Liver (tissue), 9 donors: ENCODE measurements around the gene GALNT17. TPM values are rescaled to one million over a fixed set of nuclear protein-coding genes. Genes with fewer than 3 reads are reported as not detected.

ENCODE experiments used
- DNase-seq: peaks from one replicate; pipeline ENCODE4 v3.0.0-alpha.2; 2017; ENCODE audit warnings: low spot score
- H3K27ac ChIP-seq, 2 donors: one replicate each; pipeline ENCODE4 v1.7.0; 2013; ENCODE audit warnings: inconsistent platforms in 2 of 2, low read length in 2 of 2, control low read depth in 1 of 2, low read depth in 1 of 2, mild to moderate bottlenecking in 1 of 2
- H3K27me3 ChIP-seq, 4 donors: one replicate each; pipeline versions ENCODE4 v1.6.1 to v1.7.0; 2013; ENCODE audit warnings: low read length in 3 of 4, inconsistent platforms in 1 of 4, mild to moderate bottlenecking in 1 of 4, moderate library complexity in 1 of 4; ENCODE audit not compliant: control insufficient read depth in 4 of 4, insufficient read depth in 4 of 4
- H3K36me3 ChIP-seq, 4 donors: one replicate each; pipeline versions ENCODE4 v1.6.1 to v1.7.0; 2013; ENCODE audit warnings: low read length in 3 of 4, mild to moderate bottlenecking in 3 of 4, low read depth in 1 of 4, moderate library complexity in 1 of 4; ENCODE audit not compliant: control insufficient read depth in 4 of 4, insufficient read depth in 3 of 4
- H3K4me1 ChIP-seq, 4 donors: one replicate each; pipeline versions ENCODE4 v1.6.1 to v1.7.0; 2013; ENCODE audit warnings: low read length in 3 of 4, mild to moderate bottlenecking in 3 of 4, moderate library complexity in 1 of 4; ENCODE audit not compliant: control insufficient read depth in 4 of 4, insufficient read depth in 4 of 4
- H3K4me3 ChIP-seq, 3 donors: one replicate each; pipeline versions ENCODE4 v1.6.1 to v1.7.0; 2013; ENCODE audit warnings: low read length in 3 of 3, control low read depth in 1 of 3, low read depth in 1 of 3, mild to moderate bottlenecking in 1 of 3
- H3K9ac ChIP-seq, 2 donors: one replicate each; pipeline ENCODE4 v1.7.0; 2013; ENCODE audit warnings: low read length in 2 of 2, mild to moderate bottlenecking in 2 of 2, moderate library complexity in 2 of 2, control low read depth in 1 of 2, low read depth in 1 of 2
- H3K9me3 ChIP-seq, 4 donors: one replicate each; pipeline versions ENCODE4 v1.6.1 to v1.7.0; 2013; ENCODE audit warnings: low read length in 3 of 4; ENCODE audit not compliant: control insufficient read depth in 4 of 4
- EGR1 ChIP-seq, 2 donors: IDR thresholded peaks; 2 replicates each; pipeline ENCODE4 v1.6.1; 2016 to 2018; ENCODE audit warnings: antibody characterized with exemption in 2 of 2, low read depth in 2 of 2
- FOXA1 ChIP-seq: IDR thresholded peaks from 2 replicates; pipeline ENCODE4 v1.6.1; 2016; ENCODE audit warnings: antibody characterized with exemption
- FOXA2 ChIP-seq: IDR thresholded peaks from 2 replicates; pipeline ENCODE4 v1.6.1; 2016; ENCODE audit warnings: antibody characterized with exemption
- HNF4A ChIP-seq, 2 donors: conservative IDR thresholded peaks; 2 replicates each; pipeline ENCODE4 v1.6.1; 2016; ENCODE audit warnings: antibody characterized with exemption in 2 of 2, mild to moderate bottlenecking in 2 of 2
- HNF4G ChIP-seq: IDR thresholded peaks from 2 replicates; pipeline ENCODE4 v1.6.1; 2016; ENCODE audit warnings: antibody characterized with exemption
- NR2F2 ChIP-seq: IDR thresholded peaks from 2 replicates; pipeline ENCODE4 v1.6.1; 2016; ENCODE audit warnings: antibody characterized with exemption
- RAD21 ChIP-seq, 2 donors: IDR thresholded peaks; 2 replicates each; pipeline ENCODE4 v1.6.1; 2016; ENCODE audit warnings: antibody characterized with exemption in 2 of 2, mild to moderate bottlenecking in 2 of 2
- RXRA ChIP-seq, 2 donors: IDR thresholded peaks; 2 replicates each; pipeline ENCODE4 v1.6.1; 2017 to 2018; ENCODE audit warnings: antibody characterized with exemption in 2 of 2, mild to moderate bottlenecking in 1 of 2
- SP1 ChIP-seq: IDR thresholded peaks from 2 replicates; pipeline ENCODE4 v1.6.1; 2018; ENCODE audit warnings: antibody characterized with exemption, mild to moderate bottlenecking
- YY1 ChIP-seq: IDR thresholded peaks from 2 replicates; pipeline ENCODE4 v1.6.1; 2016; ENCODE audit warnings: antibody characterized with exemption, mild to moderate bottlenecking
- WGBS: extraction: QIAGEN DNeasy Blood & Tissue Kit; methylation state at CpG from one replicate; pipeline ENCODE4 v1.1.7; 2013; 5-methylcytosine and 5-hydroxymethylcytosine counted together
- polyA plus RNA-seq, 2 donors: library from polyadenylated mRNA; stranded (reverse) in 1 of 2; unstranded in 1 of 2; fragments of 200-250 nt in 1 of 2; fragments of >200 nt in 1 of 2; fragmentation: Nextera tagmentation in 1 of 2; extraction: Ambion mirVana in 1 of 2; gene quantifications; one replicate each; pipeline versions ENCODE4 v1.2.1 to v1.2.3, GENCODE V29; 2013 to 2015
- total RNA-seq, 2 donors: library from RNA; depleted of rRNA; stranded (reverse); fragments of >200 nt; gene quantifications; one replicate each; pipeline ENCODE4 v1.2.3, GENCODE V29; 2014
- TF ChIP-seq, protein P1 (sequence below): IDR thresholded peaks from 2 replicates; pipeline ENCODE4 v1.6.1; 2016; ENCODE audit warnings: antibody characterized with exemption
- TF ChIP-seq, protein P2 (sequence below): IDR thresholded peaks from 2 replicates; pipeline ENCODE4 v1.6.1; 2016; ENCODE audit warnings: antibody characterized with exemption
- TF ChIP-seq, protein P3 (sequence below): IDR thresholded peaks from 2 replicates; pipeline ENCODE4 v1.6.1; 2016; ENCODE audit warnings: antibody characterized with exemption
- TF ChIP-seq, protein P4 (sequence below): IDR thresholded peaks from 2 replicates; pipeline ENCODE4 v1.6.1; 2016; ENCODE audit warnings: antibody characterized with exemption, mild to moderate bottlenecking
- TF ChIP-seq, protein P5 (sequence below): fragments of 150-350 bp; IDR thresholded peaks from 2 replicates; pipeline ENCODE4 v1.5.1; 2017; ENCODE audit warnings: improper control_type of control experiment, low read depth, low read length; ENCODE audit not compliant: missing input control
- donor health status: healthy.
- donor health status: healthy.
- donor health status: healthy.
- donor health status: healthy.
- donor health status: healthy.

Gene GALNT17
- total and polyA plus RNA-seq, 4 donors = 0.10 to 0.42 (median 0.37) TPM; not detected in 1

DNA sequence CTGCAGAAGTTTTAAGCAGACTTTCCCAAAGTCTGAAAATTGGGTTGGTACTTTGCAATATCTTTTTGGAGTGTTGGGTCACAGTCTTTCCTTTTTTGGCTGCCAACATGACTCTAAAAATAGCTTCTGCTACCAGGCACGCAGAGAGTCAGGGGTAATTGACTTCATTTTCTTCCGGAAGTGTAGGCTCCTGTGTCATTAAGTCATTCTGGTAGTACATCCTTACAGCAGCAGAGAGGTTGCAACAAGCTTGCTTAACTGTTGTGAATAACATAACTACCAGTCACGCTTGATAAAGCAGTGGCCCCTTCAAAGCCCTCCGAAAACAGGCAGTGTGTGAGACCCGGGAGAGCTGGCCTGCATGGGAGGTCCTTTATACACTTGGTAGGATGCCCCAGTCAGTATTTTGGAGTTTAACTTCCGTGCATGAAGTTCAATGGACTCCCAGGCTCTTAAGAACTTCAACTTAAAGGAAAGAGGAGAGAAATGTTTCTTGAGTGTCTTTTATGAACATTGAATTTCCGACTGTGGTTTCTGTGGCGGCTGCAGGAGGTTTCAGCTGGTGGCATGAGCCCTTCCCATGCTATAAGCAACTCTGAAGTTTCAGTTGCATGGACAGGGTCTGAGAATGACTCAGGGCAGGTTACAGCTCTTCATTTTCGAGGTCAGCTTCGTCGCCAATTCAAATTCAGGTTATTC, 310.7 kb downstream of the GALNT17 start:
- no peaks in the 10 kb centered on the region for H3K4me1 ChIP-seq

DNA sequence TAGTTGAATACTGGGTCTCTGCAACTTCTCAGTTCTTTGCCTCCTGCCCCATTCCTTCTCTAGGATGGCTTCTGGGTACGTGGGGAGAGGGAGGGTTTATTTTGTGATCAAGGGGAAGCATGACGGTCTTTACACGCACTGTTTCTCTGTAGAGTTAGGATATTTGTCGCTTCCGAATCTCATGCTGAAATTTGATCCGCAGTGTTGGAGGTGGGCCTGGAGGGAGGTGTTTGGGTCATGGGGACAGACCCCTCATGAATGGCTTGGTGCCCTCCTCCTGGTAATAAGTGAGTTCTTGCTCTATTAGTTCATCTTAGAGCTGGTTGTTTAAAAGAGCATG, 311.2 kb downstream of the GALNT17 start:
- H3K4me1 ChIP-seq = no peaks in the 10 kb centered on the region
- DNase-seq = no peak
- no peak overlapping the region for H3K27ac ChIP-seq
- H3K9me3 ChIP-seq = no peaks in the 10 kb centered on the region
- TF ChIP-seq RAD21 (IDR thresholded peaks at IDR 0.05) = no peak
- TF ChIP-seq, protein P1, sequence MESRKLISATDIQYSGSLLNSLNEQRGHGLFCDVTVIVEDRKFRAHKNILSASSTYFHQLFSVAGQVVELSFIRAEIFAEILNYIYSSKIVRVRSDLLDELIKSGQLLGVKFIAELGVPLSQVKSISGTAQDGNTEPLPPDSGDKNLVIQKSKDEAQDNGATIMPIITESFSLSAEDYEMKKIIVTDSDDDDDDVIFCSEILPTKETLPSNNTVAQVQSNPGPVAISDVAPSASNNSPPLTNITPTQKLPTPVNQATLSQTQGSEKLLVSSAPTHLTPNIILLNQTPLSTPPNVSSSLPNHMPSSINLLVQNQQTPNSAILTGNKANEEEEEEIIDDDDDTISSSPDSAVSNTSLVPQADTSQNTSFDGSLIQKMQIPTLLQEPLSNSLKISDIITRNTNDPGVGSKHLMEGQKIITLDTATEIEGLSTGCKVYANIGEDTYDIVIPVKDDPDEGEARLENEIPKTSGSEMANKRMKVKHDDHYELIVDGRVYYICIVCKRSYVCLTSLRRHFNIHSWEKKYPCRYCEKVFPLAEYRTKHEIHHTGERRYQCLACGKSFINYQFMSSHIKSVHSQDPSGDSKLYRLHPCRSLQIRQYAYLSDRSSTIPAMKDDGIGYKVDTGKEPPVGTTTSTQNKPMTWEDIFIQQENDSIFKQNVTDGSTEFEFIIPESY = no peak
- TF ChIP-seq YY1 = no peak
- no peak for TF ChIP-seq FOXA1
- TF ChIP-seq, protein P2, sequence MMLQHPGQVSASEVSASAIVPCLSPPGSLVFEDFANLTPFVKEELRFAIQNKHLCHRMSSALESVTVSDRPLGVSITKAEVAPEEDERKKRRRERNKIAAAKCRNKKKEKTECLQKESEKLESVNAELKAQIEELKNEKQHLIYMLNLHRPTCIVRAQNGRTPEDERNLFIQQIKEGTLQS = no peak
- no peak for TF ChIP-seq FOXA2
- TF ChIP-seq HNF4G = no peak
- TF ChIP-seq SP1 = no peak
- TF ChIP-seq NR2F2 = no peak
- TF ChIP-seq, protein P3, sequence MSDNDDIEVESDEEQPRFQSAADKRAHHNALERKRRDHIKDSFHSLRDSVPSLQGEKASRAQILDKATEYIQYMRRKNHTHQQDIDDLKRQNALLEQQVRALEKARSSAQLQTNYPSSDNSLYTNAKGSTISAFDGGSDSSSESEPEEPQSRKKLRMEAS = no peak
- no peak for TF ChIP-seq EGR1 (IDR thresholded peaks at IDR 0.05; ENCODE audit: low read depth in 2 of 2)
- no peak for TF ChIP-seq HNF4A (conservative IDR thresholded peaks at IDR 0.05)
- no peaks in the 10 kb centered on the region for H3K36me3 ChIP-seq
- WGBS = 48% methylated on average over 6 of the region's 6 CpGs
- no peak overlapping the region for H3K9ac ChIP-seq
- no peaks in the 10 kb centered on the region for H3K27me3 ChIP-seq
- no peak overlapping the region for H3K4me3 ChIP-seq

More for the DNA sequence above, 310.7 kb downstream of the GALNT17 start:
- Histone ChIP-seq H3K27me3 (no peaks in the 10 kb centered on the region), H3K9me3 (no peaks in the 10 kb centered on the region), H3K4me3 (no peak overlapping the region), H3K9ac (no peak overlapping the region), H3K27ac (no peak overlapping the region), H3K36me3 (no peaks in the 10 kb centered on the region)
- TF ChIP-seq EGR1 (IDR thresholded peaks at IDR 0.05; ENCODE audit: low read depth in 2 of 2) (no peak), RXRA (IDR thresholded peaks at IDR 0.05) (no peak)
- TF ChIP-seq, protein P4, sequence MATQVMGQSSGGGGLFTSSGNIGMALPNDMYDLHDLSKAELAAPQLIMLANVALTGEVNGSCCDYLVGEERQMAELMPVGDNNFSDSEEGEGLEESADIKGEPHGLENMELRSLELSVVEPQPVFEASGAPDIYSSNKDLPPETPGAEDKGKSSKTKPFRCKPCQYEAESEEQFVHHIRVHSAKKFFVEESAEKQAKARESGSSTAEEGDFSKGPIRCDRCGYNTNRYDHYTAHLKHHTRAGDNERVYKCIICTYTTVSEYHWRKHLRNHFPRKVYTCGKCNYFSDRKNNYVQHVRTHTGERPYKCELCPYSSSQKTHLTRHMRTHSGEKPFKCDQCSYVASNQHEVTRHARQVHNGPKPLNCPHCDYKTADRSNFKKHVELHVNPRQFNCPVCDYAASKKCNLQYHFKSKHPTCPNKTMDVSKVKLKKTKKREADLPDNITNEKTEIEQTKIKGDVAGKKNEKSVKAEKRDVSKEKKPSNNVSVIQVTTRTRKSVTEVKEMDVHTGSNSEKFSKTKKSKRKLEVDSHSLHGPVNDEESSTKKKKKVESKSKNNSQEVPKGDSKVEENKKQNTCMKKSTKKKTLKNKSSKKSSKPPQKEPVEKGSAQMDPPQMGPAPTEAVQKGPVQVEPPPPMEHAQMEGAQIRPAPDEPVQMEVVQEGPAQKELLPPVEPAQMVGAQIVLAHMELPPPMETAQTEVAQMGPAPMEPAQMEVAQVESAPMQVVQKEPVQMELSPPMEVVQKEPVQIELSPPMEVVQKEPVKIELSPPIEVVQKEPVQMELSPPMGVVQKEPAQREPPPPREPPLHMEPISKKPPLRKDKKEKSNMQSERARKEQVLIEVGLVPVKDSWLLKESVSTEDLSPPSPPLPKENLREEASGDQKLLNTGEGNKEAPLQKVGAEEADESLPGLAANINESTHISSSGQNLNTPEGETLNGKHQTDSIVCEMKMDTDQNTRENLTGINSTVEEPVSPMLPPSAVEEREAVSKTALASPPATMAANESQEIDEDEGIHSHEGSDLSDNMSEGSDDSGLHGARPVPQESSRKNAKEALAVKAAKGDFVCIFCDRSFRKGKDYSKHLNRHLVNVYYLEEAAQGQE = no peak
- TF ChIP-seq, protein P5, sequence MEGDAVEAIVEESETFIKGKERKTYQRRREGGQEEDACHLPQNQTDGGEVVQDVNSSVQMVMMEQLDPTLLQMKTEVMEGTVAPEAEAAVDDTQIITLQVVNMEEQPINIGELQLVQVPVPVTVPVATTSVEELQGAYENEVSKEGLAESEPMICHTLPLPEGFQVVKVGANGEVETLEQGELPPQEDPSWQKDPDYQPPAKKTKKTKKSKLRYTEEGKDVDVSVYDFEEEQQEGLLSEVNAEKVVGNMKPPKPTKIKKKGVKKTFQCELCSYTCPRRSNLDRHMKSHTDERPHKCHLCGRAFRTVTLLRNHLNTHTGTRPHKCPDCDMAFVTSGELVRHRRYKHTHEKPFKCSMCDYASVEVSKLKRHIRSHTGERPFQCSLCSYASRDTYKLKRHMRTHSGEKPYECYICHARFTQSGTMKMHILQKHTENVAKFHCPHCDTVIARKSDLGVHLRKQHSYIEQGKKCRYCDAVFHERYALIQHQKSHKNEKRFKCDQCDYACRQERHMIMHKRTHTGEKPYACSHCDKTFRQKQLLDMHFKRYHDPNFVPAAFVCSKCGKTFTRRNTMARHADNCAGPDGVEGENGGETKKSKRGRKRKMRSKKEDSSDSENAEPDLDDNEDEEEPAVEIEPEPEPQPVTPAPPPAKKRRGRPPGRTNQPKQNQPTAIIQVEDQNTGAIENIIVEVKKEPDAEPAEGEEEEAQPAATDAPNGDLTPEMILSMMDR = no peak
- TF ChIP-seq, protein P1 = no peak
- DNase-seq = no peak
- 54% methylated on average over 11 of the region's 11 CpGs for WGBS
